ENCODE data around the gene MLH3. TPM values are rescaled to one million over a fixed set of nuclear protein-coding genes. Genes with fewer than 3 reads are reported as not detected.
A peak's percentile ranks its signal among the peaks of the same experiment; 100 is the strongest.
"Not testable (repeated sequence)": the region's sequence is repeated elsewhere in the genome, so short reads cannot be mapped to it uniquely, and the experiment has no call there.

Gene MLH3
- total RNA-seq, 2 donors from 2014 or later: 19.6 to 27.0 TPM

DNA sequence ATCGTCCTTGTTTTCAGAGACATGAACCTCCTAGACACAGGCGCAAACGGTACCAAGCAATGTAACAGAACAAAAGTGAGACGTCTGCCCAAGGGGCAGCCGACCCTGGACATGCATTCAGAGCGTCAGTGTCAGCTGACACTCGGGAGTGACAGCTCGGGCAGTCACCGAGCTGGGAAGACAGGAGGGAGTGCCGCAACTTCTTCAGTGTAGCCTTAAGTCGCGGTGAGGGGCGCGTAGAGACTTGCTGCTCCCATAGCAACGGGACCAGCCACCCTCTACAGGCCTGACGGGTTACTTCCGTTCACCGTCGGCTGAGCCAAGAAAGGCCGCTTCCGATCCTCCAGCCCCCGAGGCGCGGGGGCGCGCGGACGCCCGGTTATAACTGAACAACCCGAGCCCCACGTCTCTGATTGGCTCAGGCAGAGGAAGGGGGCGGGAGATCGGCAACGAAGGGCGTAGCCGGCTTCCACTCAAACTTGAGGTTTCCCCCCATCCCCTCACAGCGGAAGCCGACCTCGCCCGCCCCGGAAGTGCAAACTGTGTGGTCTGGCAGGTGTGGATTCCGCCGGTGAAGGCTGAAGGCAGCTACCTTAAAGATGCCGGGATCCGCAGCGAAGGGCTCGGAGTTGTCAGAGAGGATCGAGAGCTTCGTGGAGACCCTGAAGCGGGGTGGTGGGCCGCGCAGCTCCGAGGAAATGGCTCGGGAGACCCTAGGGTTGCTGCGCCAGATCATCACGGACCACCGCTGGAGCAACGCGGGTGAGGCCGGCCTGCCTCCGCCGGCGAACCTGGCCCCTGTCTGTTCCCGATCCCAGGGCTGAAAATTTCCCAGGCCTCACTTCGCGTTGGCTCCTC lies 48.6 kb downstream of the MLH3 start, which contains the start of gene EIF2B2:
EIF2B2 (plus strand) TSS at position 530 of the 858 bp plus-strand sequence; CDS start at position 600, 70 bp downstream.
- intact Hi-C loops (cut with DNase I, micrococcal nuclease): no loop called here
- DNase-seq (peak; percentile 98), ATAC-seq (peak; percentile 99)

DNA sequence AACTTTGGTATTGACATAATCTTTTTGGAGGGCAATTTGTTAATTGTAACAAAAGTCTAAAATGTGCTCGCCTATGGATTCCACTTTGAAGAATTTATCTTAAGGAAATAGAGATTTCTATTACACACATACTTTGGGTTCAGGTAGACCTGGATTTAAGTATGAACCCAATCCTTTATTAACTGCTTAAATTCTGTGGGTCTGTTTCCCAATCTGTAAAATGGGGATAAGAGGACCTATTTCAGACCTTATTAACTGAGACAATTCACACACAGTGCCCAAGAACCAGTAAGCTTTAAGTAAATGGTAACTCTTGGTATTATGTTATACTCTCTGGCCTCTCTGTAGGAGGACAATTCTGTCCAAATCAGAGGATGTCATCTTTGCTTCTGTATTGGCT lies 49.4 kb downstream of the MLH3 start:
- DNase-seq: no peak
- ATAC-seq: no peak
- intact Hi-C loops (cut with DNase I, micrococcal nuclease): no loop called here

DNA sequence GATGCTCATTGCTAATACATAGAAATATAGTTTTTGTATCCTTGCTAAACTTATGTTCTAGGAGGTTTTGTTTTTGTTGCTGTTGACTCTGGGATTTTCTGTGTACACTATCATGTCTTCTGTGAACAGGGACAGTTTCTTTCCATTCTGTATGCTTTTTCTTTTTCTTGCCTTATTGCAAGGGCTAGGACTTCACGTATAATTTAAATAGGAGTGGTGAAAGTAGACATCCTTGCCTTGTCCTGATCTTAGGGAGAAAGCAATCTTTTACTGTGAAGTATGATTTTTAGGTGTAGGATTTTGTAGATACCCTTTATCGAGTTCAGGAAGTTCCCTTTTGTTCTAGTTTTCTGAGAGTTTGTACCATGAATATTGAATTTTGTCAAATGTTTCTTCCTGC lies 50.0 kb downstream of the MLH3 start:
- DNase-seq: no peak
- ATAC-seq: no peak
- intact Hi-C loops (cut with DNase I, micrococcal nuclease): no loop called here

DNA sequence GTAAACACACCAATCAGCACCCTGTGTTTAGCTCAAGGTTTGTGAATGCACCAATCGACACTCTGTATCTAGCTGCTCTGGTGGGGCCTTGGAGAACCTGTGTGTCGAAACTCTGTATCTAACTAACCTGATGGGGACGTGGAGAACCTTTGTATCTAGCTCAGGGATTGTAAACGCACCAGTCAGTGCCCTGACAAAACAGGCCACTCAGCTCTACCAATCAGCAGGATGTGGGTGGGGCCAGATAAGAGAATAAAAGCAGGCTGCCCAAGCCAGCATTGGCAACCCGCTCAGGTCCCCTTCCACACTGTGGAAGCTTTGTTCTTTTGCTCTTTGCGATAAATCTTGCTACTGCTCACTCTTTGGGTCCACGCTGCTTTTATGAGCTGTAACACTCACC lies 55.5 kb downstream of the MLH3 start:
- DNase-seq; intact Hi-C loops (cut with DNase I, micrococcal nuclease); ATAC-seq: not testable (repeated sequence)

DNA sequence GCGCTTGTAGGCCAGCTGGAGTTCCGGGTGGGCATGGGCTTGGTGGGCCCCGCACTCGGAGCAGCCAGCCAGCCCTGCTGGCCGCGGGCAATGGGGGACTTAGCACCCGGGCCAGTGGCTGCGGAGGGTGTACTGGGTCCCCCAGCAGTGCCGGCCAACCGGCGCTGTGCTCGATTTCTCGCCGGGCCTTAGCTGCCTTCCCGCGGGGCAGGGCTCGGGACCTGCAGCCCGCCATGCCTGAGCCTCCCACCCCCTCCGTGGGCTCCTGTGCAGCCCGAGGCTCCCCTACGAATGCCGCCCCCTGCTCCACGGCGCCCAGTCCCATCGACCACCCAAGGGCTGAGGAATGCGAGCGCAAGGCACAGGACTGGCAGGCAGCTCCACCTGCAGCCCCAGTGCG lies 57.1 kb downstream of the MLH3 start:
- DNase-seq; ATAC-seq; intact Hi-C loops (cut with DNase I, micrococcal nuclease): not testable (repeated sequence)

DNA sequence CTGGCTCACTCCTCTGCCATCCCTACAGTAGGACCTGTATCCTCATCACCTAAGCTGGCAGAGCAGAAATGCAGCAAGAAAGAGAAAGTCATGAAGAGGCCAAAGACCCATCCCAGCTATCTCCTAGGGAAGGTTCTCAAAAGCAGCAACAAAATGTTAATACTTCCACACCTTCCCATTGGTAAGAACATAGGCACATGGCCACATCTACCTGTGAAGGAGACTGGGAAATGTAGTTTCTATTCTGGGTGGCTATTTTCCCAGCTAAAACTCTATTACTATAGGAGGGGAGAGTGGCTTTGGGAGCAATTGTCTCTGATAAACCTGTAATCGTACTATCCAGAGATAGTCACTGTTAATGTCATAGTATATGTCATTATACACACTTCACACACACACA lies 62.3 kb downstream of the MLH3 start:
- no peak for DNase-seq
- ATAC-seq: no peak
- intact Hi-C loops (cut with DNase I, micrococcal nuclease): no loop called here

DNA sequence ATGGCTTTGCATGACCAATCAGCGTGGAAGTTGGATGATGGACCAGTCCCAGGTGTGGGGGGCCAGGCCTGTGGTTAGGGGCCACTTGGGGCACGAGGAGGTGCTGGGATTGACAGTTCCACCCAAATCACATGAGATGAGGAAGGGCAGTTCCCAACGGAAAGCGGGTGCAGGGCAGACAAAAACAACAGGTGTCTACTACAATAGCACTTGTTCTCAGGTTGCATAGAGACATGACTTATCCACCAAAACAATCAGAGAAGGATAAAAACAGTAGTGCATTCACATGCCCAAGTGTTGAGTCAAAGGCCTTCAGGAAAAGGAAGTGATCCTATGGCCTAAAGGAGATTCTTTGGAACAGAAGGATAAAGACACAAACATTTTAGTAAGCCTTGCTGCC lies 63.1 kb downstream of the MLH3 start:
- no peak for ATAC-seq
- DNase-seq: no peak
- intact Hi-C loops (cut with DNase I, micrococcal nuclease): no loop called here

DNA sequence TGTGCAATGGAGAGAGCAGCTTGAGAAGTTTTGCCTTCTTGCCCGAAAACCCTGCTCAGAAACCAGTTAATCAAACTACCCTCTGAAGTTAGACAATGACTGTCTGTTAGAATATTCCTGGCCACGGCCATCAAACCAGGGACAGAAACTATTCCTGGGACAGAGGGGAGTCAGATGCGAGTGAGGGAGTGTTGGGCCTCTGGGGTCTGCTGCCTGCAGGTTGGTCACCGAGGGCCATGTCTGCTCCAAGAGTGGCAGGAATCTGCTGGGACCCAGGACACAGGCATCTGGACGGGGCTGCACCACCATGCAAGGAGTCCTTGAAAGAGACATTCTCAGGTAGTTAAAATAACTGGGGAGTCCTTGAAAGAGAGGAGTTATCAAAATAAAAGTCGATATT lies 65.5 kb downstream of the MLH3 start:
- intact Hi-C loops (cut with DNase I, micrococcal nuclease): no loop called here
- DNase-seq: no peak

DNA sequence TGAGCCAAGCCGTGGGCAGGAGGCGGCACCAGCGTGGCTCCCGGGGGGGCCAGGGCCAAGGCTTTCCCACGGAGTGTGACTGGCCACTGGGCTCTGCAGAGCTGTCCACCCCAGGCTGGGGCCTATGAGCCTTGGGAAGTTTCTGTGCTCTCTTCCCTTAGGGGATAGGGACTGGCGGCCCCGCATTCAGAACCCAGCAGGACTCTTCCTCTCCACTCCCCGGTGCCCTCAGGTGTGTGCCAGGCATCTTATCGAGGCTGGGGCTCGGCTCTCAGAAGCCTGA lies 66.3 kb downstream of the MLH3 start:
- DNase-seq: no peak
- ATAC-seq: no peak
- intact Hi-C loops (cut with DNase I, micrococcal nuclease): no loop called here

More for the DNA sequence above, 65.5 kb downstream of the MLH3 start:
- no peak for ATAC-seq

DNA sequence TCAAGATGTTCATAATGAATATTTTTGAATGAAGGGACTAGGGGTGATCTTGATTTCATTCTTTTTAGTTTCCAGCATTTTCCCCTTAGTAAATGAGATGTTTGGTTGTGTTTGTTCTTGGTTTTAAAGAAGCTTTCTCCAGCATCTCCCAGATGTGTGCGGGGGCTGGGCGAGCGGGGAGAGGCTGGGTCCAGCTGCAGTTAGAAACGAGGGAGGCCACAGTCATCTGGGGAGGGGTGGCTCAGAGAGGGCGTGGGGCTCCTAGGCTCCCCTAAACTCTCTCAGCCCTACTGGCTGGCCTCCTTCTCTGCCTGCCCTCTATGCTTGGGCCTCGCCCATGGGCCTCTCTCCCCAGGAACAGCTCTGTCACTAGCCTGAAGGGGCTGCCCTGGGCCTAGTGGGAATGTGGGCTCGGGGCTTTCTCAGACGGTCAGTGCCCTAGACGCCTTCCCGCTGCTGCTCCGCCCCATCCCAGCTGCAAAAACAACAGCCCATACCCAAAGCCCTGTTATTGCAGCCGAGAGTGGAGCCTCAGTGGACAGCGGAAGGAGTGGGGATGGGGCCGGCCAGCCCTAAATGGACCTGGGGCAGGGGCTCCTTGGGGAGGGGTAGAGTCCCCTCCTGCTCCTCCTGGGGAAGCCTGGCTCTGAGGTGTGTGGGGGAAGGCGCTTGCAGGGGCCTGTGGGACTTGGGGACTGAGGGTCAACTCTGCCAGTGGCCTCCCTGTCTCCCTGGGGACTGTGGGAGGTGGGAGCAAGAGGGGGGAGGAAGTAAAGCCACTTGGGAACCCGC lies 66.8 kb downstream of the MLH3 start:
- DNase-seq (no peak), ATAC-seq (no peak)
- intact Hi-C loops (cut with DNase I, micrococcal nuclease): no loop called here

DNA sequence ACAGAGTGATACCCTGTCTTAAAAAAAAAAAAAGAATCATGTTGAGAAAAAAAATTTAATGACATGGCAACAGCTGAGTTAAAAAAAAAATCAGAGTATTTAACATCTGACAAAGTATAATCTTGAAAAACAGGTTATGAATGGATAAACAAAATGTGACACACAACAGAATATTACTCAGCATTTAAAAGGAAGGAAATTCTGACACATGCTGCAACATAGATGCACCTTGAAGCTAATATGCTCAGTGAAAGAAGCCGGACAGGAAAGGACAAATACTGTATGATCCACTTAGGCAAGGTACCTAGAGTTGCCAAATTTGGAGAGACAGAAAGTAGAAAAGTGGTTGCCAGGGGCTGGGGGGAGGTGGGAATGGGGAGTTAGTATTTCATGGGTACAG lies 67.9 kb downstream of the MLH3 start:
- ATAC-seq (no peak), DNase-seq (no peak)
- intact Hi-C loops (cut with DNase I, micrococcal nuclease): no loop called here

DNA sequence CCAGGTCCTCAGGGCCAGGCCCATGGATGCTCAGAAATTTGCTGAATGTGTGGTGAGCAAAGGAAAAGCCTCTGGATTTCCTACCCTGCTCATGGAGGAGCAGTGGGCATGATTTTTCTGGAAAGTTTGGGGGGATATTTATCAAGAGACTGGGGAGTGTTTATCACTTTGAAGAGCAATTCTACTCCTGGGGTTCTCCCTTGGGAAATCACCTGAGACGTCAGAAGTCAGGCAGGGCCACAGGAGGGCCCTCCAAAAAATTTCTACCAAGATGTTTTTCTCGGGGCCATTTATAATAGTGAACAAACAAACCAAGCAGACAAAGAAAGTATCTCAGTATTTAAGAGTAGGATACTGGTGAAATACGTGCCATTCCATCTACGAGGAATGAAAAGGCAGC lies 68.6 kb downstream of the MLH3 start:
- intact Hi-C loops (cut with DNase I, micrococcal nuclease): no loop called here
- ATAC-seq (no peak), DNase-seq (no peak)

DNA sequence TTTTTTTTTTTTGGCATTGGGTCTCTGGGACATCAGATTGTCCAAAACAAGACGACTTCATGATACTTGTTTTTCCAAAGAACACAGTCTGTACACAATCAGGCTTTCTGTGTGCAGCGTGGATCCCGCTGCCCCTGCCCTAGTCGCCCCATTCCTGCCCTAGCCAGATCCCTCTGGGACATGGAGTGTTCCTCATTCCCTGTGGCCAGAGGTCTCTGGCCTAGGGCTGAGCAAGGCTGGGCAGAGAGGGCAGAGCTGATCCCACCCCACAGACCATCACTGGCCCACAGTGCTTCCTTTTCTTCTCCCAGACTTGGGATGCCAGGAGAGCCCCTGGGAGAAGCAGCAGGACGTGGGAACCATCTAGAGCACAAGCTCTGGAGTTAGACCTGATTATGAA lies 69.4 kb downstream of the MLH3 start:
- DNase-seq (no peak), ATAC-seq (no peak)
- intact Hi-C loops (cut with DNase I, micrococcal nuclease): no loop called here

DNA sequence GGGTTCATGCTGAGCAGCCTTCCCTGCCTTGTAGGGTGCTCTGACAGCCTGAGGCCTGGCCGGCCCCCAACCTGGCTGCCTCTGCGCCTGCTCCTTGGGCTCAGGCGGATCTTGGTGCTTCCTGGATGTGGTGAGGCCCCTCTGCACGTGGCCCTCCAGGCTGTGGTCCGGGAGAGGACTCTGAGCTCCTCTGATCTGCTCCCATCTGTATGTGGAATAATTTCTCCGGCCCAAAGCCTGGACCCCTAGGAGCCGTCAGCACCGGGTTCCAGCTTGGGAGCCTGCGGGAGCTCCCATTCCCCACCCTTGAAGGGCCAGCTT lies 69.8 kb downstream of the MLH3 start:
- intact Hi-C loops (cut with DNase I, micrococcal nuclease): no loop called here
- ATAC-seq (no peak), DNase-seq (no peak)

DNA sequence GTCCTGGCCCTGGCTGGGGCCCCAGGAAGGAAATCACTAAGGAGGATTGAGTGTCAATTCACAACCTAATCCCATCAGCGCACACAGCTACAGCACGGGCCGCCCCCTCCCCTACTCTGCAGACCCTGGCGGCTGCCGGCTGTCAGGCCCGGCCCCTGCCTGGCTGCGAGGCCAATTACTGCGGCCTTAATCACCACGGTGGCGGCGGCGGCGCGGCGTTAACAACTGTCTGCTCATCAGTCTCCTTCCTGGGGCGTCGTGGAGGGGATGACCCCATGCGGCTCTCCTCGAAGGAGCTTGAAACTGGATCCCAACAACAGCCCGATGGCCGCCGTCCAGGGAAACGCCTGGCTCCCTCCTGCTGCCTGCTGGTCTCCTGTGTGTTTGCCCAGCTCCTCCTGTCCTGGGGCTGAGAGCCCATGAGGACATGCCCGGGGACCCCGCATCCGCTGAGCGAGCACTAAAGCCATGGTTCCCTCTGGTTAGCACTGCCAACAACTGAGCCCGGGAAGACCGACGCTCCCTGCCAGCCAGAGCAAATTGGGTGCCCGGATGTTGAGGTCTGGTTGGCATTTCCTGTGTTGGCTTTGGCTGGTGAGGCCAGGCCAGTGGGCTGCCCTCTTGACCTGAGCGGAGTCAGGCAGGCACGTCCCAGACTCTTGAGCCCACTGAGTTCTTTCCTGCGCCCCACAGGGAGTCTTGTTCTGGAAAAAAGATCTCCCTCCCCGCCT lies 70.4 kb downstream of the MLH3 start:
- intact Hi-C loops (cut with DNase I, micrococcal nuclease): no loop called here
- DNase-seq: no peak
- ATAC-seq: no peak

DNA sequence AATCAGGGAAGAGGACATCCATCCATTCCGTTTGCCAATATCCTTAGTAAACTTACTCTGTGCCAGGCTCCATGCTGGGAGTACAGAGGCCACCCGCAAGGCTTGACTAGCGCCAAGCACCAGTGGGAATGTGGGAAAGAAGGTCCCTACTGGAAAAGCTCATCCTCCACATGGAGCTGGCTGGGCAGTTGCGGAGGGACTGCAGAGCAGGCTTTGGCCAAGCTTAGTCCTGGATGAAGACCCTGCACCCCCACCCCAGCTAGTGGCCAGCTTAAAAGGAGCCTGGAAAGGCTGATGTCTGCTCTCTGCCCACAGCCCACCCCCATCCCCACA lies 70.9 kb downstream of the MLH3 start:
- intact Hi-C loops (cut with DNase I, micrococcal nuclease): no loop called here
- ATAC-seq: no peak
- DNase-seq: no peak

DNA sequence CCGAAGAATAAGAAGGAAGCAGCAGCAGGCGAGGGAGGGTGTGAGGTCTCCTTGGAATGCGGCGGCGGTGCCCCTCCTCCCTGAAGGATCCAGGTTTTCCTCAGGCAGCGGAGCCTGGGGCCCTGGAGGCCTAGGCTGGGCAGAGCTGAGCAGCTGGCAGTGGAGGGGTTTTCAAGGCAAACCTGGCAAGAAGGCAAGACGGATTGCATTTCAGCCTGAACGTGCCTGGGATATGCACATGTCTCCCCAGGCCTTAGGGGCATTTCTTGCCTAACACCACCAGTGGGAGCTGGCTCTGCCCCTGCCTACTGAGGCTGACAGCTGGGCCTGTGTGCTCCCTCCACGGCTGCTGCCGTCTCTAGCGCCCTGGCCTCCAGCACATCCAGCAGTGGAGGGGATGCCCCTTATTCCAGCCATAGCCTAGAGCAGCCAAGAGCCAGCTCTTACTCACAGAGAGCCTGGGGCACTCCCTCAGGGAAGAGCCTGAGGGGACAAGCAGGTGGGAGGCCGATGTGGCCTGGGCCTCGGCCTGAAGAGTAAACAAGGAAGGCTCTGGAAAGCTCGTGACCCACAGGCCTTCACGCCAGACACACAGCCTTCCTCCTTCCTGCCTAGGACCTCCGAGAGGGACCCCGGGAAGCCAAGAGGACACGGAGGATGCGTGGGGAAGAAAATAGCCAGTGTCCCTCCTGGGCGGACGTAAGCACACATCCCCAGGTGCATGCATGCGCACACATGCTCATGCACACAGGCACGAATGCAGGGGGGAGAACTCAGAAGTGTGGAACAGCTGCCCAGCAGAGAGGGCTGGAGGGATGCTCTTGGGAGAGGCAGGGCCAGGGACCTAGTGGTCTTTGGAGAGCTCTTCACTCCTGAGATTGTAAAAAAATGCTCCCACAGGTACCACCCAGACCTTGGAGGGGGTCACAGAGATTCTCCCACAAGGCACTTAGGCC lies 71.5 kb downstream of the MLH3 start:
- intact Hi-C loops (cut with DNase I, micrococcal nuclease): no loop called here
- ATAC-seq: no peak
- no peak for DNase-seq

DNA sequence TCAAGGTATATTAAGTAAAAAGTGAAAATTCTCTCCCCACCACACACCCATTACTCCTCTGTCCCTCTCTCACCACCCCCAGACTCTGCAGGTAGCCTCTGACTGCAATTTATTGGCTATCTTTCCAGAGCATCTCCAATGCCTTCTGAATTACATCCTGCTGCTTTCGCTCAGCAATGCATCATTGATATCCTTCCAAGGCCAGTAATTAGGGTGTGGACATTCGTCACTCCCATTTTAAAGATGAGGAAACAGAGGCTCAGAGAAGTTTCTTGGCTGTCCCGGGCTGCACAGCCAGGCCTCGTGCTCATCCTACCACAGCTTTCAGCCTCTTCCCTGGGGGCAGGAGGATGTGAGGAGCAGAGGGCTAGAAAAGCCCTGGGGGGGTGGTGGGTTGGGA lies 72.2 kb downstream of the MLH3 start:
- DNase-seq: no peak
- intact Hi-C loops (cut with DNase I, micrococcal nuclease): no loop called here
- no peak for ATAC-seq

DNA sequence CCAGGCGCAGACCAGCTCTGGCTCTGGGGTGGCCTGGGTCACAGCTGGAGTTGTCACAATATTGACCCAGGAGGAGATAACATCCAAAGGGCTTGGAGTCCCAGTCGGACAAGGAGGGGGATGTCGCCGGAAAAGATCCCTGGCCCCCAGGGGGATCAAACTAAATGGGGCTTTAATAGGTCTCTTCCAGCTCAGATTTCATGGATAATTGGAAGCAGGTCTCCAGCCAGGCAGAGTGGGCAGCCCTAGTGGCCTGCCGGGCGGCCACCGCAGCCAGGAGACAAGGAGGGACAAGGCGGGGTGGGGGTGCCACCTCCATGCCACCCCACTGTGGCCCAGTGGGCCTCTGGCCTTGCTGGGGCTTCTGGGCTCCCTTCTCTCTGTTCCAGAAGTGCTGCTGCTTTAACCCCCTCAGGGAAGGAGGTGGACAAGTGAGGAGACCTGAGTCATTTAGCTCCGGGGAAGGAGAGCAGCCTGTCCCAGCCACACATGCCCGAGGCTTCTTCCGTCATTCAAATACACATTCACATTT lies 72.8 kb downstream of the MLH3 start:
- DNase-seq (no peak), ATAC-seq (no peak)
- intact Hi-C loops (cut with DNase I, micrococcal nuclease): no loop called here
